Superior temporal gyrus (tissue), 1 donor: ENCODE data around the gene SRRM3.
A peak's percentile ranks its signal among the peaks of the same experiment; 100 is the strongest.
"Not testable (repeated sequence)": the region's sequence is repeated elsewhere in the genome, so short reads cannot be mapped to it uniquely, and the experiment has no call there.

Experiments used
- DNase-seq: peaks from one replicate; pipeline ENCODE4 v3.0.0-alpha.2; 2016; ENCODE audit errors: extremely low spot score

The SRRM3 gene

GRCh38 chr7:76265299-76265698, 63.6 kb downstream of the SRRM3 start:
- DNase-seq, result no peak

- no peak for DNase-seq
Measured at GRCh38 chr7:76267107-76267893, 65.6 kb downstream of the SRRM3 start.

- DNase-seq, result no peak
Measured at GRCh38 chr7:76267894-76268183, 66.1 kb downstream of the SRRM3 start.

GRCh38 chr7:76268376-76268775, 66.7 kb downstream of the SRRM3 start:
- no peak for DNase-seq

- peak; percentile 48 for DNase-seq
Measured at GRCh38 chr7:76269895-76270294, 68.2 kb downstream of the SRRM3 start.

GRCh38 chr7:76271384-76271783, 69.7 kb downstream of the SRRM3 start:
- not testable (repeated sequence) for DNase-seq

GRCh38 chr7:76272142-76272541, 70.4 kb downstream of the SRRM3 start:
- DNase-seq, result no peak

GRCh38 chr7:76272851-76273497, 71.3 kb downstream of the SRRM3 start:
- DNase-seq, result no peak

- no peak for DNase-seq
Measured at GRCh38 chr7:76273503-76273902, 71.8 kb downstream of the SRRM3 start.

GRCh38 chr7:76278540-76278939, 76.8 kb downstream of the SRRM3 start:
- no peak for DNase-seq

- DNase-seq, result no peak
Measured at GRCh38 chr7:76280408-76280807, 78.7 kb downstream of the SRRM3 start.

GRCh38 chr7:76281006-76281705, 79.5 kb downstream of the SRRM3 start:
- DNase-seq, result no peak

GRCh38 chr7:76281706-76282343, 80.1 kb downstream of the SRRM3 start:
- no peak for DNase-seq

GRCh38 chr7:76282344-76283253, 80.9 kb downstream of the SRRM3 start:
- DNase-seq, result no peak

- no peak for DNase-seq
Measured at GRCh38 chr7:76283254-76284159, 81.8 kb downstream of the SRRM3 start.

GRCh38 chr7:76285604-76286374, 84.1 kb downstream of the SRRM3 start:
- DNase-seq, result no peak

- DNase-seq, result no peak
Measured at GRCh38 chr7:76286842-76287403, 85.2 kb downstream of the SRRM3 start.

- DNase-seq, result not testable (repeated sequence)
Measured at GRCh38 chr7:76290847-76291350, 89.2 kb downstream of the SRRM3 start.
